ENCODE measurements around the gene LGALSL. TPM values are rescaled to one million over a fixed set of nuclear protein-coding genes. Genes with fewer than 3 reads are reported as not detected.

The LGALSL gene
- total RNA-seq, 1 experiment from 2014 or later = 14.2 TPM

DNA sequence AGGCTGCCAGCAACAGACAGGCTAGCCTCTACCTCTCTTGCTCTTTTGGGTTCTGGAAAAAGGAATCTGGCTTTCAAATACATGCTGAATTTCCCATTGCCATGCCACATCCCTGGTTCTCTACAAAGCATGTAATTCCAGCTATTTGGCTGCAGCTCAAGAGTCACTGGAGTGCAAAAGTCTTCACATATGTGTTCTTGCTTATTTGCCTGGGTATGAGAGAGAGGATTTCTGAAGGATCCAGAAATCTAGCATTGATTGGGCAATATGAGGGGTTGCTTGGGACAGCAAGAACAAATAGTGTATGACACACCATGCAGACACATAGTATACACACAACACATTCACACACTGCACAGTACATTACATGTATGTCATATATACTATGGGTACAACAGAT is 30.7 kb upstream of the LGALSL start:
- Histone ChIP-seq H3K9me2 (ENCODE audit: insufficient read depth) (no peaks in the 10 kb centered on the region), H3K27ac (ENCODE audit: low read depth, low read length) (no peak overlapping the region), H3K9ac (ENCODE audit: low read length) (no peak overlapping the region), H4K20me1 (ENCODE audit: insufficient read depth) (no peaks in the 10 kb centered on the region), H3K27me3 (ENCODE audit: insufficient read depth, low read length) (no peaks in the 10 kb centered on the region), H3K36me3 (ENCODE audit: control insufficient read depth in 1 of 2, insufficient read depth in 2 of 2, low read length in 2 of 2) (no peaks in the 10 kb centered on the region), H3K9me3 (ENCODE audit: control insufficient read depth in 1 of 2, insufficient read depth in 1 of 2, low read depth in 1 of 2, low read length in 2 of 2) (no peaks in the 10 kb centered on the region), H3K79me2 (ENCODE audit: insufficient read depth, low read length) (no peaks in the 10 kb centered on the region), H2AFZ (ENCODE audit: low read depth, low read length, poor library complexity, severe bottlenecking) (no peak overlapping the region), H3K4me3 (replicated peaks in 1 of 2; ENCODE audit: low read depth in 1 of 2, low read length in 2 of 2) (no peak overlapping the region), H3K4me1 (ENCODE audit: control insufficient read depth in 1 of 2, insufficient read depth in 2 of 2, low read length in 2 of 2) (peaks cover 0 to 7% of the 10 kb centered on the region in 2 experiments; a peak in 2 of 4 replicates), H3K4me2 (ENCODE audit: low read length) (no peak overlapping the region)
- TF ChIP-seq POLR2A (IDR thresholded peaks at IDR 0.05; ENCODE audit: borderline replicate concordance, extremely low read depth, insufficient read depth, insufficient read length) = no peak
- TF ChIP-seq, protein P1, sequence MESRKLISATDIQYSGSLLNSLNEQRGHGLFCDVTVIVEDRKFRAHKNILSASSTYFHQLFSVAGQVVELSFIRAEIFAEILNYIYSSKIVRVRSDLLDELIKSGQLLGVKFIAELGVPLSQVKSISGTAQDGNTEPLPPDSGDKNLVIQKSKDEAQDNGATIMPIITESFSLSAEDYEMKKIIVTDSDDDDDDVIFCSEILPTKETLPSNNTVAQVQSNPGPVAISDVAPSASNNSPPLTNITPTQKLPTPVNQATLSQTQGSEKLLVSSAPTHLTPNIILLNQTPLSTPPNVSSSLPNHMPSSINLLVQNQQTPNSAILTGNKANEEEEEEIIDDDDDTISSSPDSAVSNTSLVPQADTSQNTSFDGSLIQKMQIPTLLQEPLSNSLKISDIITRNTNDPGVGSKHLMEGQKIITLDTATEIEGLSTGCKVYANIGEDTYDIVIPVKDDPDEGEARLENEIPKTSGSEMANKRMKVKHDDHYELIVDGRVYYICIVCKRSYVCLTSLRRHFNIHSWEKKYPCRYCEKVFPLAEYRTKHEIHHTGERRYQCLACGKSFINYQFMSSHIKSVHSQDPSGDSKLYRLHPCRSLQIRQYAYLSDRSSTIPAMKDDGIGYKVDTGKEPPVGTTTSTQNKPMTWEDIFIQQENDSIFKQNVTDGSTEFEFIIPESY (IDR thresholded peaks at IDR 0.05; ENCODE audit: extremely low read depth, insufficient replicate concordance, low read length) = no peak
- no peak for DNase-seq (ENCODE audit: low read depth, low spot score)
- BruUV-seq (replicated peaks) = no TSS peak
- ChIA-PET POLR2A (no interaction called here), RAD21 (ENCODE audit: low non-redundant PET in 1 of 2, low total read pairs in 2 of 2, uncharacterized antibody in 2 of 2, unreplicated experiment in 2 of 2) (no interaction called here), CTCF (no interaction called here)
- intact Hi-C loops (cut with micrococcal nuclease) = no loop called here
- ATAC-seq = no peak

GRCh38 chr2:64424416-64424987 is 29.5 kb upstream of the LGALSL start:
- Histone ChIP-seq H2AFZ (ENCODE audit: low read depth, low read length, poor library complexity, severe bottlenecking) (no peak overlapping the region), H4K20me1 (ENCODE audit: insufficient read depth) (no peaks in the 10 kb centered on the region), H3K4me2 (ENCODE audit: low read length) (no peak overlapping the region), H3K9ac (ENCODE audit: low read length) (no peak overlapping the region), H3K27ac (ENCODE audit: low read depth, low read length) (no peak overlapping the region), H3K4me1 (ENCODE audit: control insufficient read depth in 1 of 2, insufficient read depth in 2 of 2, low read length in 2 of 2) (peaks cover 0 to 7% of the 10 kb centered on the region in 2 experiments; a peak in 2 of 4 replicates), H3K9me2 (ENCODE audit: insufficient read depth) (no peaks in the 10 kb centered on the region), H3K79me2 (ENCODE audit: insufficient read depth, low read length) (no peaks in the 10 kb centered on the region), H3K36me3 (ENCODE audit: control insufficient read depth in 1 of 2, insufficient read depth in 2 of 2, low read length in 2 of 2) (no peaks in the 10 kb centered on the region), H3K27me3 (ENCODE audit: insufficient read depth, low read length) (no peaks in the 10 kb centered on the region), H3K4me3 (replicated peaks in 1 of 2; ENCODE audit: low read depth in 1 of 2, low read length in 2 of 2) (no peak overlapping the region), H3K9me3 (ENCODE audit: control insufficient read depth in 1 of 2, insufficient read depth in 1 of 2, low read depth in 1 of 2, low read length in 2 of 2) (no peaks in the 10 kb centered on the region)
- DNase-seq (ENCODE audit: low read depth, low spot score) (no peak), ATAC-seq (no peak)
- ChIA-PET POLR2A (no interaction called here), CTCF (no interaction called here), RAD21 (ENCODE audit: low non-redundant PET in 1 of 2, low total read pairs in 2 of 2, uncharacterized antibody in 2 of 2, unreplicated experiment in 2 of 2) (no interaction called here)
- intact Hi-C loops (cut with micrococcal nuclease) = no loop called here
- no peak for TF ChIP-seq SRF (IDR thresholded peaks at IDR 0.05; ENCODE audit: low read depth)
- no peak for TF ChIP-seq POLR2A (IDR thresholded peaks at IDR 0.05; ENCODE audit: borderline replicate concordance, extremely low read depth, insufficient read depth, insufficient read length)
- TF ChIP-seq ATF3 (IDR thresholded peaks at IDR 0.05) = no peak
- no peak for TF ChIP-seq CEBPB (IDR thresholded peaks at IDR 0.05; ENCODE audit: low read depth)
- no peak for TF ChIP-seq EGR1 (IDR thresholded peaks at IDR 0.05; ENCODE audit: low read depth)
- TF ChIP-seq CBX3 (IDR thresholded peaks at IDR 0.05; ENCODE audit: low read depth) = no peak
- no peak for TF ChIP-seq REST (IDR thresholded peaks at IDR 0.05; ENCODE audit: low read depth)
- no peak for TF ChIP-seq CTCF (IDR thresholded peaks at IDR 0.05 in 2 of 3, conservative IDR thresholded peaks at IDR 0.05 in 1 of 3; ENCODE audit: borderline replicate concordance in 1 of 3, insufficient read depth in 1 of 3, low read depth in 2 of 3, low read length in 2 of 3)
- no peak for TF ChIP-seq JUND (IDR thresholded peaks at IDR 0.05)
- TF ChIP-seq YY1 (IDR thresholded peaks at IDR 0.05; ENCODE audit: extremely low read depth, insufficient replicate concordance, low read depth, low read length) = no peak
- no TSS peak for BruUV-seq (replicated peaks)

All from HCT116 (cell line).